Endodermal cell (in vitro differentiated cells): ENCODE data around the gene INSIG1. TPM values are rescaled to one million over a fixed set of nuclear protein-coding genes. Genes with fewer than 3 reads are reported as not detected.

Experiments used
- DNase-seq: peaks from one replicate; pipeline ENCODE4 v3.0.0-alpha.2; 2017
- H3K27ac ChIP-seq: 2 replicates; pipeline ENCODE4 v1.5.1; 2013; ENCODE audit warnings: mild to moderate bottlenecking, low read depth, low read length, moderate library complexity
- H3K27me3 ChIP-seq: 2 replicates; pipeline ENCODE4 v1.6.1; 2013; ENCODE audit warnings: mild to moderate bottlenecking, low read length, moderate library complexity; ENCODE audit not compliant: insufficient read depth, control insufficient read depth, poor library complexity, severe bottlenecking
- H3K36me3 ChIP-seq: 2 replicates; pipeline ENCODE4 v1.7.0; 2013; ENCODE audit warnings: mild to moderate bottlenecking, low read length, moderate library complexity; ENCODE audit not compliant: control insufficient read depth, insufficient read depth
- H3K4me1 ChIP-seq: one replicate; pipeline ENCODE4 v1.7.0; 2013; ENCODE audit warnings: low read length; ENCODE audit not compliant: control insufficient read depth, insufficient read depth
- H3K4me3 ChIP-seq: 2 replicates; pipeline ENCODE4 v1.5.1; 2013; ENCODE audit warnings: mild to moderate bottlenecking, low read length, moderate library complexity
- H3K9ac ChIP-seq: 2 replicates; pipeline ENCODE4 v1.6.1; 2013; ENCODE audit warnings: mild to moderate bottlenecking, low read length, moderate library complexity; ENCODE audit not compliant: poor library complexity, severe bottlenecking; ENCODE audit errors: extremely low read depth
- H3K9me3 ChIP-seq: 2 replicates; pipeline ENCODE4 v1.6.1; 2013; ENCODE audit warnings: mild to moderate bottlenecking, low read length, moderate library complexity; ENCODE audit not compliant: control insufficient read depth
- H3K27ac Mint-ChIP-seq: 2 replicates; pipeline ENCODE4 v1.8.0; 2020; ENCODE audit warnings: mixed read lengths
- H3K27me3 Mint-ChIP-seq: 2 replicates; pipeline ENCODE4 v1.8.0; 2021; ENCODE audit warnings: mild to moderate bottlenecking, mixed read lengths; ENCODE audit not compliant: insufficient read depth
- H3K36me3 Mint-ChIP-seq: 2 replicates; pipeline ENCODE4 v1.8.0; 2020; ENCODE audit warnings: low read depth, mixed read lengths
- H3K4me1 Mint-ChIP-seq: 2 replicates; pipeline ENCODE4 v1.8.0; 2020; ENCODE audit warnings: mixed read lengths
- H3K4me3 Mint-ChIP-seq: 2 replicates; pipeline ENCODE4 v1.8.0; 2020; ENCODE audit warnings: mild to moderate bottlenecking, moderate library complexity, mixed read lengths
- H3K9me3 Mint-ChIP-seq: 2 replicates; pipeline ENCODE4 v1.8.0; 2020; ENCODE audit warnings: mild to moderate bottlenecking, mixed read lengths
- WGBS, 2 experiments: methylation state at CpG; one replicate each; pipeline versions ENCODE4 v1.1.5 to v1.1.7; 2013; ENCODE audit warnings: missing lambda C conversion rate in 2 of 2, mixed read lengths in 1 of 2; ENCODE audit not compliant: insufficient coverage in 1 of 2, insufficient read length in 1 of 2; 5-methylcytosine and 5-hydroxymethylcytosine counted together
- total RNA-seq, 2 donors: library from RNA; stranded (reverse); fragmentation: NEBNext Ultra II Directional in 1 of 2; extraction: Animal tissue kit (Norgen Biotek cat#: 25700) in 1 of 2; gene quantifications; 2 replicates in 1 of 2; 3 replicates in 1 of 2; pipeline ENCODE4 v1.2.1, GENCODE V29; 2021
- TF ChIP-seq, protein P1 (sequence below): fragments of 200-600 bp; sonication (generic); conservative IDR thresholded peaks from 2 replicates; pipeline ENCODE4 v1.5.0; 2021; ENCODE audit warnings: antibody characterized with exemption, mild to moderate bottlenecking

INSIG1 gene
- total RNA-seq, 2 donors from 2014 or later: 27.2 to 36.9 TPM

DNA sequence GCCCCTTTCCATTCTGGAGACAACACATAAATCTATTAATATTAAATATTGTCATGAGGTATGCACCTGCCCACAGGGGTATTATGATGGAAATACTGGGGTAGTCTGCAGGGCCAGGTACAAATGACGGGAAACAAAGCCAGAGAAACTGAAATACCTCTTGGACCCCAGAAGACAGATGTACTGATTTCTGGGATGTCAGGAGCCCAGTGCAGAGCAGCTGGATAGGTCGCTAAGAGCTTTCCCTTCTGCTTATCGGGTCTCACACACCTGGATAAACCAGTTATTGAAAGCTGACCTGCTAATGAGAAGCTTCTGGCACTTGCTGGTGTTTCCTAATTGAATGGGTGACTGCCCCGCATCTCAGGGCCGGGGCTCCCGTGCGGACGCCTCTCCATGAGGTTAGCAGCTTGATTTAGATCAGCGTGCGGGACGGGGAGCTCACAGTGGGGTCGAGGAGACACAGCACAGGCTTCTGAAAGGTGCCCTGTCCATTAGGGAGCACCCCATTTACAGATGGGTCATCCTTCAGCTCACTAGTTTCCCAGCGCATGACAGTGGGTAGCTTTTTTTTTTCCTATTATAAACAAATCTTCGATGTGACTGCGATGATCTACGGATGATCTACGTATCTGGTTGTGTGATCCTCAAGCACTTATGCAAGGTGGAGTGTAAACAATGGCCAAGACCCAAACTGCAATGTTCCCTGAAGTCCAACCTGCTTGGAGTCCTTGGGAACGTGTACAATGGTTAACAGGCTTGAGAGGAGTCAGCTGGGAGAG lies 1.5 kb upstream of the INSIG1 start:
- H3K36me3 ChIP-seq: peaks cover 4% of the 10 kb centered on the region
- 87 to 95% methylated on average over 14 to 18 of the region's 18 CpGs for WGBS, 2 experiments
- peaks cover 33% of the 10 kb centered on the region for H3K4me1 Mint-ChIP-seq
- H3K9ac ChIP-seq: no peak overlapping the region
- TF ChIP-seq, protein P1, sequence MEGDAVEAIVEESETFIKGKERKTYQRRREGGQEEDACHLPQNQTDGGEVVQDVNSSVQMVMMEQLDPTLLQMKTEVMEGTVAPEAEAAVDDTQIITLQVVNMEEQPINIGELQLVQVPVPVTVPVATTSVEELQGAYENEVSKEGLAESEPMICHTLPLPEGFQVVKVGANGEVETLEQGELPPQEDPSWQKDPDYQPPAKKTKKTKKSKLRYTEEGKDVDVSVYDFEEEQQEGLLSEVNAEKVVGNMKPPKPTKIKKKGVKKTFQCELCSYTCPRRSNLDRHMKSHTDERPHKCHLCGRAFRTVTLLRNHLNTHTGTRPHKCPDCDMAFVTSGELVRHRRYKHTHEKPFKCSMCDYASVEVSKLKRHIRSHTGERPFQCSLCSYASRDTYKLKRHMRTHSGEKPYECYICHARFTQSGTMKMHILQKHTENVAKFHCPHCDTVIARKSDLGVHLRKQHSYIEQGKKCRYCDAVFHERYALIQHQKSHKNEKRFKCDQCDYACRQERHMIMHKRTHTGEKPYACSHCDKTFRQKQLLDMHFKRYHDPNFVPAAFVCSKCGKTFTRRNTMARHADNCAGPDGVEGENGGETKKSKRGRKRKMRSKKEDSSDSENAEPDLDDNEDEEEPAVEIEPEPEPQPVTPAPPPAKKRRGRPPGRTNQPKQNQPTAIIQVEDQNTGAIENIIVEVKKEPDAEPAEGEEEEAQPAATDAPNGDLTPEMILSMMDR: no peak
- peak overlapping the region; percentile 64 for H3K4me3 Mint-ChIP-seq
- peak overlapping the region; percentile 68 for H3K27ac Mint-ChIP-seq
- no peaks in the 10 kb centered on the region for H3K9me3 Mint-ChIP-seq
- H3K27me3 ChIP-seq: no peaks in the 10 kb centered on the region
- peak overlapping the region; percentile 84 for H3K4me3 ChIP-seq
- H3K4me1 ChIP-seq: peaks cover 13% of the 10 kb centered on the region
- peak; percentile 53 for DNase-seq
- H3K27ac ChIP-seq: peak overlapping the region; percentile 88
- H3K27me3 Mint-ChIP-seq: peaks cover 3% of the 10 kb centered on the region
- peaks cover 11% of the 10 kb centered on the region for H3K36me3 Mint-ChIP-seq
- H3K9me3 ChIP-seq: no peaks in the 10 kb centered on the region

DNA sequence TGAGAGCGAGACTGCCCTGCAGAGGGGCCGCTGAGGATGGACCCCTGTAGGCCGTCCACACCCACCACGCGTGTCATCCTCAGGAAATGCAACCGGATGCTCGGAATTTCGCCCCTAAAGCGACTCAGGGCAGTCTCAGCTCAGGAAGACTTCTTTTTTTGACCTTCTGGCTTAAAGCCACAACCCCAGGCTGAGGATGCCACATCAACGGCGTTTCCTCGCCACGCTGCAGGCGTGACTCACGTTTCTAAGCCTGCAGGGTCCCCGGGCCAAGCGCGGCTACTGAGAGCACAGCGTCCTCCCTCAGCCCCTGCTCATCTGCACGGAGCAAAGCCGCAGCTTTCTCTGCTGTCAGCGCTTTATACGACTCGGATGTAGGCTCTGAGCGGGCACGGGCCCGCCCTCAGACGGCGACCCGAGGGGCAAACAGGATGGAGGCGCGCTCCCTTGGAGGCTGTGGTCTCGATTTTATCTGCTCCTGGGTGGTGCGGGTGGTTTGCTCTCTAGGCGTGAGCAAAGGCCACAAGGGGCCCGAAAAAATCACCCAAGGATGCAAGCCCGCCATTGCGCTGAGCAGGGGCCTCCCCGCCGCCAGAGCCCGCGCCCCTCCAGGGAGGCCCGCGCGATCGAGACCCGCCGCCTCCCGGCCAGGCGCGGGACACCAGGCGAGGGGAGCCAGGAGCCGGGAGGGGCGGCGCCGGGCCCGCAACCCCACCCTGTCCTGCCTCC lies 726 bp upstream of the INSIG1 start:
- H3K4me3 ChIP-seq: peak overlapping the region; percentile 84
- H3K4me3 Mint-ChIP-seq: peak overlapping the region; percentile 64
- peak overlapping the region; percentile 54 for H3K9ac ChIP-seq
- no peaks in the 10 kb centered on the region for H3K9me3 Mint-ChIP-seq
- peaks cover 13% of the 10 kb centered on the region for H3K4me1 ChIP-seq
- peak overlapping the region; percentile 68 for H3K27ac Mint-ChIP-seq
- TF ChIP-seq, protein P1: peak; percentile 69
- H3K4me1 Mint-ChIP-seq: peaks cover 33% of the 10 kb centered on the region
- peaks cover 7% of the 10 kb centered on the region for H3K36me3 ChIP-seq
- peak; percentile 80 for DNase-seq
- no peaks in the 10 kb centered on the region for H3K27me3 ChIP-seq
- H3K36me3 Mint-ChIP-seq: peaks cover 15% of the 10 kb centered on the region
- peak overlapping the region; percentile 88 for H3K27ac ChIP-seq
- H3K9me3 ChIP-seq: no peaks in the 10 kb centered on the region
- peaks cover 3% of the 10 kb centered on the region for H3K27me3 Mint-ChIP-seq
- WGBS, 2 experiments: 12 to 24% methylated on average over 25 to 57 of the region's 57 CpGs

DNA sequence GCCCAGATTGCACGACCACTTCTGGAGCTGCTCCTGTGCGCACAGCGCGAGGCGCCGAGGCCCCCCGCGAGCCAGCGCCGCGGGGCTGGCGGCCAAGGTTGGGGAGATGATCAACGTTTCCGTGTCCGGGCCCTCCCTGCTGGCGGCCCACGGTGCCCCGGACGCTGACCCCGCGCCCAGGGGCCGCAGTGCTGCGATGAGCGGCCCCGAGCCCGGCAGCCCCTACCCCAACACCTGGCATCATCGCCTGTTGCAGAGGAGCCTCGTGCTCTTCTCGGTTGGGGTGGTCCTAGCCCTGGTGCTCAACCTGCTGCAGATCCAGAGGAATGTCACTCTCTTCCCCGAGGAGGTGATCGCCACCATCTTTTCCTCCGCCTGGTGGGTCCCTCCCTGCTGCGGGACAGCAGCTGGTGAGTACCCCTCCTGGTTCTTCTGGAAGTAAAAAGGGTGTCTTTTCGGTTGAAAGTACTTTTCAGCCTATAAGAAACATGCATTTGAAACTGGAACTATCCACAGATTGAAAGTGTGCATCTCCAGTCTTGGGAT lies 683 bp downstream of the INSIG1 start:
- peaks cover 2% of the 10 kb centered on the region for H3K27me3 Mint-ChIP-seq
- Histone ChIP-seq H3K27me3 (no peaks in the 10 kb centered on the region), H3K27ac (peak overlapping the region; percentile 74), H3K4me1 (peaks cover 13% of the 10 kb centered on the region), H3K36me3 (peaks cover 17% of the 10 kb centered on the region), H3K4me3 (peak overlapping the region; percentile 87), H3K9ac (peak overlapping the region; percentile 45), H3K9me3 (no peaks in the 10 kb centered on the region)
- no peak for DNase-seq
- 1% methylated on average over 17 to 34 of the region's 34 CpGs for WGBS, 2 experiments
- TF ChIP-seq, protein P1: no peak
- no peaks in the 10 kb centered on the region for H3K9me3 Mint-ChIP-seq
- H3K27ac Mint-ChIP-seq: no peak overlapping the region
- peaks cover 20% of the 10 kb centered on the region for H3K36me3 Mint-ChIP-seq
- H3K4me3 Mint-ChIP-seq: peak overlapping the region; percentile 72
- peaks cover 33% of the 10 kb centered on the region for H3K4me1 Mint-ChIP-seq
